Measurements from ENCODE around the gene ARID3B. TPM values are rescaled to one million over a fixed set of nuclear protein-coding genes. Genes with fewer than 3 reads are reported as not detected.

The ARID3B gene
- total and polyA plus RNA-seq, 2 of the 13 experiments (the other 11 are each of a cell fraction or from before 2014, with no cell fraction given): 5.3 to 12.8 TPM

DNA sequence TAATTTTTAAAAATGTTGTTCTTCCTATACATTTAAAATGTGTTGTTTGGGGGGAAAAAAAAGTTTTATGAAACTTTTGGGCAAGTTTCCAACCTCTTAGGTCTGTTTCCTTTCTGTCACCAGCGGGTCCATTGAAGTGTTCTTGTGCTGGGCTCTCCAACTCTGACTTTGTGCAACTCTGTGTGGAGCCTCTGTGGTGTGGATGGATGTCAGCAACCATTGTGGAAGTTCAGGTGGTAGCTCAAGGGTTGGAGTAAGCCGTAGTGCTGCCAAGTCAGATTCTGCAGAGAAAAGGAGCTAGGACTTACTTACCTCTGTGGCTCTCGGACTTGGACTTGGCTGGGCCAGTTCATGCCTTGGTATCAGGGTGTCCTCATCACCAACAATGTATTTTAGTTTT is 22.4 kb downstream of the ARID3B start (continued):
- TF ChIP-seq ZBTB49 (CRISPR knock-in tag; IDR thresholded peaks at IDR 0.05; ENCODE audit: borderline replicate concordance) (no peak), POGZ (CRISPR knock-in tag; IDR thresholded peaks at IDR 0.05) (no peak), ZNF44 (CRISPR knock-in tag; IDR thresholded peaks at IDR 0.05) (no peak), ZNF792 (CRISPR knock-in tag; IDR thresholded peaks at IDR 0.05) (no peak), GATAD2A (CRISPR knock-in tag; IDR thresholded peaks at IDR 0.05) (no peak), ZNF589 (CRISPR knock-in tag; conservative IDR thresholded peaks at IDR 0.05) (no peak), ZKSCAN5 (CRISPR knock-in tag; IDR thresholded peaks at IDR 0.05) (no peak), ARHGAP35 (CRISPR knock-in tag; IDR thresholded peaks at IDR 0.05; ENCODE audit: borderline replicate concordance) (no peak), NFE2L2 (IDR thresholded peaks at IDR 0.05; ENCODE audit: low read length) (no peak), ZNF367 (CRISPR knock-in tag; IDR thresholded peaks at IDR 0.05; ENCODE audit: borderline replicate concordance) (no peak), KAT2B (IDR thresholded peaks at IDR 0.05; ENCODE audit: borderline replicate concordance, low read depth, low read length) (no peak)

DNA sequence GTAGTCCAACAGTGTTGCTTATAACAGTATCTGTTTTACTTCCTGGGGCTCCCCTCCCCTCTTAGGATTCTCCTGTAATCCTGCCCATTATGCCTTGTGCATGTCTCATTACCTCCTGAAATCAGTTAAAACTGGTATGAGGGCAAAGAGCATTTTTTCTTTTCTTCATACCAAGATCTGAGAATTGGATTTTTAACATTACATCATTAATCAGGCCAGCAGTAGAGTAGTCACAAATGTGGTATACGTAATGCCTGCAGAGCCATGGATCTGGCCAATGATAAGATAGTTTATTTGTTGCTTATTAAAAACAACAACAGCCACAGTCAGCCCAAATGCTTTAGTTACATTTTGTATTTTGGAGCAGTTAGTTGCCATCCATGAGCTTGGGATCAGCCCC is 23.2 kb downstream of the ARID3B start:
- in situ Hi-C loops (cut with HindIII; ENCODE audit: extremely low pct_ligation_motif_present, low pct_unique_long_range_greater_than_20kb): no loop called here
- BruUV-seq (replicated peaks): no TSS peak
- Histone ChIP-seq H4K20me1 (ENCODE audit: insufficient read depth, low read length) (no peaks in the 10 kb centered on the region), H2AFZ (ENCODE audit: low read length) (no peak overlapping the region), H3K4me1 (ENCODE audit: insufficient read depth, low read length) (0 out of 2 replicates have a peak, but pooled peaks cover 7% of the 10 kb centered on the region), H3K27ac (ENCODE audit: extremely low read length, insufficient read depth, low read length) (no peak overlapping the region), H3K9ac (ENCODE audit: insufficient read depth, low read depth, low read length) (no peak overlapping the region), H3K36me3 (replicated peaks in 1 of 2; ENCODE audit: control insufficient read depth in 1 of 2, insufficient read depth in 2 of 2, low read length in 2 of 2) (peaks cover 4 to 9% of the 10 kb centered on the region in 2 experiments; a peak in 2 of 5 replicates), H3K27me3 (ENCODE audit: control insufficient read depth in 1 of 2, insufficient read depth in 2 of 2, low read length in 2 of 2) (no peaks in the 10 kb centered on the region), H3K79me2 (ENCODE audit: insufficient read depth, low read length) (no peaks in the 10 kb centered on the region), H3K9me3 (ENCODE audit: low read length) (no peaks in the 10 kb centered on the region), H3K4me3 (replicated peaks in 1 of 3; ENCODE audit: insufficient read depth in 1 of 3, low read depth in 2 of 3, low read length in 3 of 3) (no peak overlapping the region), H3K4me2 (ENCODE audit: low read depth, low read length) (no peak overlapping the region)
- FAIRE-seq: no peak
- ChIA-PET CTCF (ENCODE audit: low intra/inter-chr PET ratio, low total read pairs) (no interaction called here), POLR2A (no interaction called here)
- 90% methylated on average over 1 of the region's 1 CpG for WGBS (ENCODE audit: low lambda C conversion rate)
- TF ChIP-seq ETV5 (CRISPR knock-in tag; IDR thresholded peaks at IDR 0.05; ENCODE audit: borderline replicate concordance) (no peak), PHF5A (CRISPR knock-in tag; IDR thresholded peaks at IDR 0.05; ENCODE audit: low read depth, unreplicated experiment) (no peak), ZFY (CRISPR knock-in tag; IDR thresholded peaks at IDR 0.05) (no peak), PCBP1 (IDR thresholded peaks at IDR 0.05; ENCODE audit: borderline replicate concordance, low read depth, low read length) (no peak), THAP8 (CRISPR knock-in tag; IDR thresholded peaks at IDR 0.05; ENCODE audit: borderline replicate concordance) (no peak), KDM3A (CRISPR knock-in tag; IDR thresholded peaks at IDR 0.05; ENCODE audit: low read depth) (no peak), ZNF792 (CRISPR knock-in tag; IDR thresholded peaks at IDR 0.05) (no peak), ZNF878 (CRISPR knock-in tag; IDR thresholded peaks at IDR 0.05) (no peak), E2F2 (CRISPR knock-in tag; IDR thresholded peaks at IDR 0.05; ENCODE audit: borderline replicate concordance) (no peak), NR3C1 (CRISPR knock-in tag; IDR thresholded peaks at IDR 0.05) (no peak), AKAP8 (CRISPR knock-in tag; IDR thresholded peaks at IDR 0.05) (no peak), PTBP1 (IDR thresholded peaks at IDR 0.05; ENCODE audit: low read depth, low read length, poor library complexity, severe bottlenecking) (no peak)
- no peak for ATAC-seq
- DNase-seq (ENCODE audit: low spot score): no peak
- intact Hi-C loops (cut with micrococcal nuclease; ENCODE audit: unreplicated experiment): no loop called here

Data from HepG2 (cell line).